HG03521 (cell line): Measurements from ENCODE around the gene UTRN.

Source experiments
- ATAC-seq: cut with Tn5 transposase; IDR thresholded peaks from one replicate; pipeline ENCODE4 v1.9.1; 2021; ENCODE audit warnings: mild to moderate bottlenecking, moderate library complexity; ENCODE audit not compliant: unreplicated experiment

The UTRN gene

GRCh38 chr6:144311361-144311760 is 26.2 kb downstream of the UTRN start:
- no peak for ATAC-seq

- ATAC-seq = no peak
Observed at GRCh38 chr6:144314003-144314485, 28.9 kb downstream of the UTRN start.

DNA sequence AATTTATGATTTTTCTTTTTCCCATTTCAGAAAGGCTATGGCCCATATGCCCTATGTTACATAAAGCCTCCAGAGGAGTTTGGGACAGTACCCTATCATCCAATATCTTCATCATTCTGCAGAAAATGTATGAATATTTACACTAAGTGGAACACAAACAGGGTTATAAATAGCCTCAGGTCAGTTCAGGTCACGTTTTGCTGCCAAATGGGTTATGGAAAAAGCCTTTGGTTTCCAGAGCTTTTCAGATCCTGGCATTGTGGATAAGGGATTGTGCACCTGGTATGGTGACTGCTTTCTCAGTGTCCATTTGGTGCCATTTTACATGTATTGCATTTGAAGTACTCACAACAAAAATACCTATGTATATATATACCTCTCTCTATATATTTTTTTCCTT is 29.4 kb downstream of the UTRN start:
- ATAC-seq = no peak

- ATAC-seq = no peak
Observed at GRCh38 chr6:144315226-144315980, 30.3 kb downstream of the UTRN start.

DNA sequence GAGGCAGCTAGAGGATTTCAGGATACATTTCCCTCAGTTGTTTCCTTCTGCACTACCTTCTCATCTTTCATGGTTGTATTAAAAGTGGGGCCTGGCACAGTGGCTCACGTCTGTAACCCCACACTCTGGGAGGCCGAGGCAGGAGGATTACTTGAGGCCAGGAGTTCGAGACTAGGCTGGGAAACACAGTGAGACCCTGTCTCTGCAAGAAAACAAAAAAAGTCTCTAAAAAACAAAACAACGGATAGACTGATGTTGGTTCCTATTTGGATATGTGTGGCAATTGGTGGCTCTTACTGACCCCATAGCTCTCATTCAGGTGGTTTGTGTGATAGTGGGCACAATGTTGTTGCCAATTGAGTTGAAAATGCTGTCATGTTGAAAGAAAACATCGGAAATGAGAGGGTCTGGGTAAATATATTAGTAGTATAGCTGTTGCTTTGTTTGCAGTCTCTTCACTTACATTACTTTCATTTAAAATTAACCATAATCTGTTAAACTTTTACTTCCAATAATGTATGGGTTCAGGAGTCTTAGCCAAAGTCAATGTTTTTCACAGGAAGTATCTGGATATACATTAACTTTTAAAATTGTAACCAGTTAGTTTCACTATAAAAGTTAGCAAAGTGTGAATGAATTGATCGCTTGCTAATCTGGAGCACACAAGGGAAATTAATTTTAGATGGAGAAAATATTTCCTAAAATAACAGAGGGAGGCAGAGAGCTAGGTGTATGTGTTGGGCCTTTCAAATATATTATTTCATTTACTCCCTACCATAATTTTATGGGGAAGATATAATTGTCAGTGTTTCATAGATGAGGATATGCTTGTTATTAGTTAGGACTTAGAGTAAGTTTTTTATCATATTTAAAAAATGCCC is 31.1 kb downstream of the UTRN start:
- no peak for ATAC-seq

DNA sequence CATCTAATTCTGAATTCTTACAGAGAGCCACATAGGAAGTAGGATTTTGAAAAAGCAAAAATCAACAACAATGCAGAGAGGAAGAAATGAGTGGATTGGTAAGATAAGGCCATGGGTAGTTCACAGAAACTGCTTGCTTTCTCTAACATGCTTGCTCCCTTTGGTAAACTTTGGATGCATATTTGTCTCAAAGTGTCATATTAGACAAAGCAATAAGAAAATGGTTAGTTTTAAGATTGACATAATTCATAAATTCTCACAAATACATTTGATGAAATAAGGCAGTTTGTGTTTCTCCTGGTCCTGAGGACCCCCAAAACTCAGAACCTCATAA is 31.7 kb downstream of the UTRN start:
- no peak for ATAC-seq

DNA sequence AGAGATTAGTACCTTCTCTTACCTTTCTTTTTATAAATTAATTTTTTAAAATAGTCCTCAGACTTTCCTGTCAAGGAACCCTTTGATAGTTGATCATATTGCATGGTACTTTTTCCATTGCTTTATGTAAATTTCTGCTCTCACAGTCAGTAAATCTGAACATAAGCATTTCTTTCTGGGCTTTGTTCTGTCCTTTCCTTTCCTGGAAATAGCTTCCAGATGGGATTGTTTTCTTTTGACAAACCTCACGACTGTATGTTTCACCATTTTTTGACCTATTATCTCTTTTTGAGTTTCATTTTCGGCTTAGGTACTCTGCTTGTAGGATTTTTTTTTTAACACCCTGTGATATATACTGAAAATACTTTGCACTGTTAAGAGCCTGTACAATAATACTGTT is 32.6 kb downstream of the UTRN start:
- ATAC-seq = no peak

- ATAC-seq = no peak
Observed at GRCh38 chr6:144319211-144319610, 34.1 kb downstream of the UTRN start.

- ATAC-seq = no peak
Observed at GRCh38 chr6:144320741-144321140, 35.6 kb downstream of the UTRN start.

GRCh38 chr6:144321839-144322591 is 36.9 kb downstream of the UTRN start:
- no peak for ATAC-seq

DNA sequence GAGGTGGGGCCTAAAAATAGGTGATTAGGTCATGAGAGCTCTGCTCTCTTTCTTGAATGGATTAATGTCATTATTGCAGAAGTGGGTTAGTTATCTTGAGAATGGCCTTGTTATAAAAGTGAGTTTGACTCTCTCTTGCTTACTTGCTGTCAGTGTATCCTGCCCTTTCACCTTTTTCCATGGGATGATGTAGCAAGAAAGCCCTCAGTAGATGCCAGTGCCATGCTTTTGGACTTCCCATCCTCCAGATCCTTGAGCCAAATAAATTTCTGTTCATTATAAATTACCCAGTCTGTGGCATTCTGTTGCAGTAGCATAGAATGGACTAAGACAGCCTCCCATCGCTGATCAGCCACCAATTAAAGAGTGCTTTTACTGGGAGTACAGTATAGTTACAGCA is 40.1 kb downstream of the UTRN start:
- ATAC-seq = no peak

- ATAC-seq = no peak
Observed at GRCh38 chr6:144326393-144326792, 41.3 kb downstream of the UTRN start.

- ATAC-seq = no peak
Observed at GRCh38 chr6:144327081-144327480, 41.9 kb downstream of the UTRN start.

- ATAC-seq = no peak
Observed at GRCh38 chr6:144330017-144330987, 45.2 kb downstream of the UTRN start.

- ATAC-seq = no peak
Observed at GRCh38 chr6:144331491-144331969, 46.4 kb downstream of the UTRN start.

DNA sequence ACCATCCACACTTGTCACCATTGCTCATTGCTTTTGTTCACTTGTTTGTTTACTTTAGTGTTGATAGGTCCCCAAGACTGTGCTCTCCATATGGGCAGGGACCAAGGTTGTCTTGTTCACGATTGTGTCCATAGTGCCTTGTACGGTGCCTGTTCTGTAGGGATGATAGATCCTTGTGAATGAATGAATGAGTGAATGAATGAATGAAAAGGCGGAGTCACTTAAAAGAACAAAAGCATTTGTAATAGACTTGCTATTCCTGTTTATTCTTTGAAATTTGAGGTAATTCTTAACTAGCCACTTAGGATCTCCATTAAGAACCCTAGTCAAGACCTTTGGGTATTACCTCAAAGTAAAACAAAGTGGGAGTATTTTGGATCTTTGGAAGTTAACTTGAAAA is 47.0 kb downstream of the UTRN start:
- no peak for ATAC-seq

DNA sequence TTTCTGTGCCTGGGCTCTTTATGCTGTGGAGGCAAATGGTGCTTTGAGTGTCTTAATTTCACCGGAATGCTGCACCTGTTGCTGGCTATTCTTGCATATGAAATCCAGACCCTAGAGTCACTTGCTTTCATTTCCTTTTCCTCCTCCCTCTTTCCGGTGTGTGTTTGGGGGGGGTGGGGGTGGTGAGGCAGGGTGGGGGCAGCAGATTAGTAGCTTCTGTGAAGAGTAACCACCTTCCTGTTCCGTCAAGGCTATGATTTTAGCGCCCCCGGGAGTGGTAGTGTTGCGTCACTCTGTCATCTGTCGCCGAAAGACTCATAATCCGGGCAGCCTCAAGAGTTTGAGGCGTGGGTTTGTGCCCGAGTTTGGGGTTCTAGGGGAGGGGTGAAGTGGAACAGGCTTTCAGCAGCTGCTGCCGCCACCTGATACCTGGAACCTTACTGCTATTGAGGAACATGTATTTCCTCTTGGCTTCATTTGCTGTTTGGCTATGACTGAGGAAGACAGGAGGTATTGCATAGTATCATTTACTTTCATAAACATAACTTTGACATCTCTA is 49.1 kb downstream of the UTRN start:
- peak; percentile 51 for ATAC-seq
